SKM-1 (cell line): Measurements from ENCODE around the gene SASH3.

ENCODE experiments used
- DNase-seq: peaks from one replicate; lab custom pipeline; 2025; ENCODE audit not compliant: unreplicated experiment; lab: John Stamatoyannopoulos, UW

The SASH3 gene

GRCh38 chrX:129808158-129808828, 28.5 kb downstream of the SASH3 start:
- DNase-seq, result no peak

- DNase-seq, result peak; percentile 5
Measured at GRCh38 chrX:129808829-129809796, 29.4 kb downstream of the SASH3 start.

GRCh38 chrX:129813662-129814368, 34.1 kb downstream of the SASH3 start:
- no peak for DNase-seq

GRCh38 chrX:129818123-129818522, 38.4 kb downstream of the SASH3 start:
- no peak for DNase-seq

GRCh38 chrX:129823115-129823514, 43.4 kb downstream of the SASH3 start:
- peak; percentile 2 for DNase-seq

GRCh38 chrX:129823522-129823921, 43.8 kb downstream of the SASH3 start:
- no peak for DNase-seq

GRCh38 chrX:129824620-129825019, 44.9 kb downstream of the SASH3 start:
- no peak for DNase-seq

GRCh38 chrX:129825746-129826505, 46.2 kb downstream of the SASH3 start:
- no peak for DNase-seq

GRCh38 chrX:129830494-129830893, 50.7 kb downstream of the SASH3 start:
- DNase-seq, result no peak

- DNase-seq, result no peak
Measured at GRCh38 chrX:129831091-129831885, 51.5 kb downstream of the SASH3 start.

GRCh38 chrX:129833153-129833990, 53.6 kb downstream of the SASH3 start:
- no peak for DNase-seq

GRCh38 chrX:129836827-129837226, 57.1 kb downstream of the SASH3 start:
- no peak for DNase-seq

GRCh38 chrX:129840344-129840743, 60.6 kb downstream of the SASH3 start:
- no peak for DNase-seq

GRCh38 chrX:129842510-129843208, 62.9 kb downstream of the SASH3 start:
- no peak for DNase-seq

GRCh38 chrX:129843209-129843458, 63.4 kb downstream of the SASH3 start:
- DNase-seq, result no peak

GRCh38 chrX:129843459-129844306, 63.9 kb downstream of the SASH3 start, which contains the start of gene ZDHHC9:
TSS of gene ZDHHC9 (minus strand) at chrX:129843886. CDS start at chrX:129841945, 1,941 bp downstream.
- peak; percentile 57 for DNase-seq
